ENCODE measurements around the gene DYRK2.
A peak's percentile ranks its signal among the peaks of the same experiment; 100 is the strongest.

Gene DYRK2

DNA sequence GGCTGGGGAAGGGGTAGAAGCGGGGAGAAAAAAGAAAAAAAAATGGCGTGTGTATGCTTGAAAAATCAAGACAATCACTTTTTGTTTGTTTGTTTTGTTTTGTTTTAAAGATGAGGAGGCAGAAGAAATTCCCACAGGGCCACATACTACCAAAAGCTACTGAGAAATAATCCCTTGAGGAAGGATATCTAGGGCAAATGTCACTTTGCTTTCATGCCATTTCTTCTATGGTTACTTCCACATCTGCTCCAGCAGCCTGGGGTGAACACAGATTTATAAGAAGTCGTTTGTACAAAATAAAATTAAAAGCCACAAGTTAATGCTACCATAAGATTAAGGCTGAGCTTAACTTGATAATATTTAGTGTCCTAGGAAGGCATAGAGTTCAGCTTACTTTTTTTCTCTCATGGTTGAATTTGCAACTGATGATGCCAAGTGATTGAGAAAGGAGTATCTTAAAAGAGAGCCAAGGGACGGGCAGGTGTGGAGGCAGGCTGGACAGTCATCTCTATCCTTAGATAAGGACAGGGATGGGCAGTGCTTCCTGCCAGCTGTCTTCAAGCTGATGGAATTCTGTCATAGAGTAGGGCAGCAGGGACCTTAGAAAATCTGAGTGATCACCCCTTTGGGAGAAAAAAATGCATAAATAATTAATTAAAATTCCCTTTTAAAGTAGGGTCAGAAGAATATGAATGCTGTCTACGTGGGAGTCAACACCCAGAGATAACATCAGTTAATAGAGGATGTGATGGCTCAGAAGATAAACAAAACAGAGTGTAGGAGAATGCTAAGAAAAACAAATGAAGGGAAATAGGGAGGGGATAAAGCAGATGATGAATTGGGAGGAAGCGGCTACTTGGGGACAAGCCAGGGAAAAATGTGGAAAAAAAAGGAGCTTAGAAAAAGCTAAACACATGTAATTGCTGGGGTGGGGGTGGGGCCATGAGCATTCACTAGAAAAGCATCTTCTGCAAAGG, 57.1 kb downstream of the DYRK2 start:
- DNase-seq (ENCODE audit: low spot score): no peak

DNA sequence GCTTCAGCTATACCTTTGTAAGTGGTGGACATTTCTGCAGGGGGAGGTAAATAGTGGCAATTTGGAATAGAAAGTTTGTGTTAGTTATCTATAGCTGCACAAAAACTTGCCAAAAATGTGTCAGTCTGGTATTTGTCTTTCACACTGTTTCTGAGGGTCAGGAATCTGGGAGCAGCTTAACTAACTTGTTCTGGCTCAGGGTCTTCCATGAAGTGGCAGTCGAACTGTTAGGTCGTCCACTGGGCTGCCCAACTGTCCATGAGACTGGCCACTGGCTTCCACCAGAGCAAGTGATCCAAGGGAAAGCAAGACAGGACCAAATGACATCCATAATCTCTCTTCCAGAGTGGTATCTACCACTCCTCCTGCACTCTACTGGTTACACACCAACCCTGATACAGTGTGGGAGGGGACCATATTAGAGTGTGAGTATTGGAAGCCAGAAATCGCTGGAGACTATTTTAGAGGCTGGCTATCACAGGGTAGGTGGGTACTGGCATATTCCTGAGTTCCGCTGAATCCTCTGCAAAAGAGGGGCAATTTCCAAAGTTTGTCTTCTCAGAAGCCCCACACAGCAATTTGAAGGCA, 60.9 kb downstream of the DYRK2 start:
- DNase-seq (ENCODE audit: low spot score): no peak

DNA sequence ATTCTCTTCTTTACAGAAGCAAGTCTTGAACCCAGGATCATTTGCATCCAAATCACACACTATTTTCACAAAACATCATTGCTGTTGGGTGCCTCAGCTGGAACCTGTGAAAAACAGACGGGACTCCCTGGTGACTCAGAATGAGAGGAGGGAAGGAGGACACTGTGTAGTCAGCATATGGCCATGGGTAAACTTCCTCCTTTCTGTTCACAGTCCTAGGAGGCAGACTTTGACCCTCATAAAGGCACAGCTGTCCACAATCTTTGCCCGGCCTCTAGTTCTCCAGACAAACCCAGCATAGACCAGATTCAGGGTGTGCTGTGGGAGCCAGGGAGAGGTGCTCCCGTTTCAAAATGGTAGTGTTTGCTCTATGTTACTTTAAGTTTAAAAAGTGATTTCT, 62.0 kb downstream of the DYRK2 start:
- peak; percentile 74 for DNase-seq (ENCODE audit: low spot score)

DNA sequence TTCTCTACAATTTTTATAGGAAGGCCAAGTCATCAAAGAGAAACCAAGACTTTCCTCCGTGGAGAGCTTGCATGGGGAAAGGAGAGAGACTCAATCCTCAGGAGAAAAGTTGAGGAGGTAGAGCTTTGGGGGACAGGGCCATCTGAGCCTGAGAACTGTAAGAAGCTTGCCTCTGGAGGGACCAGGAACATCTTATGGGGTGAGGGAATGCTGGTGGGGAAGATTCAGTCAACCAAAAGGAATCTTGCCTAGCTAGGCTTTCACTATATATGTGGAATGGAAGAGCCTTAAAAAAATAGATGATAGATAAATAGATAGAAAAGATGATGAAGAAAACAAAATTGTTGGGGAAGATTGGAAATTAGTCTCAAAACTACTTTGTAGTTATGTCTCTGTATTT, 63.5 kb downstream of the DYRK2 start:
- DNase-seq (ENCODE audit: low spot score): no peak

DNA sequence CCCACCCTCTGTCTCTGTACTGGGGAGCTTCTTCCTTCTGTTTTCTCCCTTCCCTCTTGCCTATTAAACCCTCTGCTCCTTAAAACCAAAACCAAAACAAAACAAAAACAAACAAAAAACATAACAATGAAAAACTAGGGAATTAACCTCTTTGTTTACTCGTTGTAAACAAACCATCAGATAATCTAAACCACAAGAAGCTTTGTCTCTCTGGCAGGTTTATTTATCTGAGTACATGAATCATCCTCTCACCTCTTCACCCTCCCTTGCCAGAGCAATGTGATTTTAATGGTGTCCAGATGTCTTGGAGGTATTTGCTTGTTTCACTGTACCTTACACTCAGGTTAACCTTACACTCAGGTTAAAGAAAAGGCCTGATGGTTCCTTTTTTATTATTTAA, 66.1 kb downstream of the DYRK2 start:
- DNase-seq (ENCODE audit: low spot score): no peak
